OCI-LY1 (cell line): ENCODE results near the gene RETREG2.

Source experiments
- EZH2 ChIP-seq: fragments of 200-600 bp; sonication (generic), shearing (Covaris generic); IDR thresholded peaks from 2 replicates; pipeline ENCODE4 v1.8.0; 2017; ENCODE audit warnings: borderline replicate concordance, mixed run types, mild to moderate bottlenecking, antibody characterized with exemption, low read length, moderate library complexity, mixed read lengths
- TF ChIP-seq, protein P1 (sequence below): fragments of 200-600 bp; sonication (generic), shearing (Covaris generic); IDR thresholded peaks from 2 replicates; pipeline ENCODE4 v1.5.1; 2017; ENCODE audit warnings: mild to moderate bottlenecking, antibody characterized with exemption, low read length, moderate library complexity, mixed read lengths

DNA sequence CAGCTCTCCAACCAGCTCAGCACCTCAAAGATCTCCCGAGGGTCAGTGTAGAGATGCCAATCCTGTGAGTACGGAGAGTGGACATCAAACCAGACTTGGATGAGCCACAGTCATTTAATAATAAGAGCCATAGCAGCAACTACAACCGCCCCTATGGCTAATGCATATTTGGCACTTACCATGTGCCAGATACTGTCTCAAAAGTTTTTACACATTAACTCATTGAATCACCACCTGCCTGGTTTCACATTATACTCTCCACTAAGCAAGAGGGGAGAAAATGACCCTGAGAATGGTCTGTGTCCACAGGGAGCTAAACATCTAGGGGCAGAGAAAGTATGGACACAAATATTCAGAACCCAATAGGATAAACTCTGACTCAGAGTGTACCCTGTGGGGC, 3.9 kb upstream of the RETREG2 start:
- no peak for TF ChIP-seq EZH2
- TF ChIP-seq, protein P1, sequence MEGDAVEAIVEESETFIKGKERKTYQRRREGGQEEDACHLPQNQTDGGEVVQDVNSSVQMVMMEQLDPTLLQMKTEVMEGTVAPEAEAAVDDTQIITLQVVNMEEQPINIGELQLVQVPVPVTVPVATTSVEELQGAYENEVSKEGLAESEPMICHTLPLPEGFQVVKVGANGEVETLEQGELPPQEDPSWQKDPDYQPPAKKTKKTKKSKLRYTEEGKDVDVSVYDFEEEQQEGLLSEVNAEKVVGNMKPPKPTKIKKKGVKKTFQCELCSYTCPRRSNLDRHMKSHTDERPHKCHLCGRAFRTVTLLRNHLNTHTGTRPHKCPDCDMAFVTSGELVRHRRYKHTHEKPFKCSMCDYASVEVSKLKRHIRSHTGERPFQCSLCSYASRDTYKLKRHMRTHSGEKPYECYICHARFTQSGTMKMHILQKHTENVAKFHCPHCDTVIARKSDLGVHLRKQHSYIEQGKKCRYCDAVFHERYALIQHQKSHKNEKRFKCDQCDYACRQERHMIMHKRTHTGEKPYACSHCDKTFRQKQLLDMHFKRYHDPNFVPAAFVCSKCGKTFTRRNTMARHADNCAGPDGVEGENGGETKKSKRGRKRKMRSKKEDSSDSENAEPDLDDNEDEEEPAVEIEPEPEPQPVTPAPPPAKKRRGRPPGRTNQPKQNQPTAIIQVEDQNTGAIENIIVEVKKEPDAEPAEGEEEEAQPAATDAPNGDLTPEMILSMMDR = no peak
